Measurements from ENCODE around the gene EPS15.
"Not testable (repeated sequence)": the region's sequence is repeated elsewhere in the genome, so short reads cannot be mapped to it uniquely, and the experiment has no call there.

The EPS15 gene

DNA sequence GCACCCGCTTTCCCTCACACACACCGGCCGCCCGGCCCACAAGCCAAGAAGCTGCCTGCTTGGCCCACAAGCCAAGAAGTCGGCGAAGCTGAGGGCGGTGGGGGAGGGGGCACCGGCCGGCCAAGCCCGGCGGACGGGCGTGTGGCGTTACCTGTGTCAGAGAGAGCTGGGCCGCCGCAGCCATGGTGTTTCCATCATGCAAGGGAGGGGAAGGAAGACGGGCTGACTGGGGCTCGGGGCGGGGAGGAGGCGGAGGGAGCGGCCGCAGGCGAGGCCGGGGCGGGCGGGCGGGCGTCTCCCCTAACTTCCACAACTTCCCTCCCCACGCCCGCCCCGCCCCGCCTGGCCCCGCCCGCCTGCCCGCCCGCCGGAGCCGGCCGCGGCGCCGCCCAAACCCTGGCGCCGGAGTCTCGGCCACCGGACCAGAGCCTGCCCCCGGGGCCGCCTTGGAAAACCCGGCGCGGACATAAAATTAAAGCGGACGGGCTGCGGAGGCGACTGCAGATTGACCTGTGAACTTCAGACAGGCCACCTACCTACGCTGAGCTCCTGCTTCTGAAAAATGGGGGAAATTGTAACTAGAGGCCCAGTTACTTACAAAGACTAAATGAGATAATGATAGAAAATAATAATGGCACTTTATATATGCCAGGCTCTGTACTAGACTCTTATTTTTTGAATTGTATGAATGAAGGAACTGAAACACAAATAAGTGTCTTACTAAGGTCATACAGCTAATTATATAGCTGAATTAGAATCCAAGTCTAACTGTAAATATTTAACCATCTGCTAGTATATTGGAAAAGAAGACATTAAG is at the start of gene EPS15:
Gene EPS15, minus strand, starts transcription at position 219 of the 817 bp plus-strand sequence. Its CDS starts 35 bp downstream, at position 184.
- DNase-seq = peak; percentile 95

DNA sequence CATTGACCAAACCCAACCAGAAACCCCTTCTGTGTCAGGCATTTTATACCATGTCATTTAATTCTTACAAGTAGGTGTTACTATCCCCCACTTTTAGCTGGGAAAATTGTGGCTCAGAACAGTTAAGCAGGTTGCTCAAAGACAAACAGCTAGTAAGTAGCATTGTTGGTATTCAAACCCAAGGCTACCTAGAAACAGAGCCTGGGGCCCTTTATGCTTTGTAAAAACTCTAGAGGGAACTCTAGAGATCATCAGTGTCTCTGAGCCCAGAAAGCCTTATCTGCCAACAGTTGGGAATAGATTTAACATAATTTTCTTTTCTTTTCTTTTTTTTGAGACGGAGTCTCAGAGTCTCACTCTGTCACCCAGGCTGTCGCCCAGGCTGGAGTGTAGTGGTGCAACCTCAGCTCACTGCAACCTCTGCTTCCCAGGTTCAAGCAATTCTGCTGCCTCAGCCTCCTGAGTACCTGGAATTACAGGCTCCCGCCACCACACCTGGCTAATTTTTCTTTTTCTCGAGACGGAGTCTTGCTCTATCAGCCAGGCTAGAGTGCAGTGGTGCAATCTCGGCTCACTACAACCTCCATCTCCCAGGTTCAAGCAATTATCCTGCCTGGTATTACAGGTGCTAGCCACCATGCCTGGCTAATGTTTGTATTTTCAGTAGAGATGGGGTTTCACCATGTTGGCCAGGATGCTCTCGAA is 49.3 kb upstream of the EPS15 start:
- no peak for DNase-seq

DNA sequence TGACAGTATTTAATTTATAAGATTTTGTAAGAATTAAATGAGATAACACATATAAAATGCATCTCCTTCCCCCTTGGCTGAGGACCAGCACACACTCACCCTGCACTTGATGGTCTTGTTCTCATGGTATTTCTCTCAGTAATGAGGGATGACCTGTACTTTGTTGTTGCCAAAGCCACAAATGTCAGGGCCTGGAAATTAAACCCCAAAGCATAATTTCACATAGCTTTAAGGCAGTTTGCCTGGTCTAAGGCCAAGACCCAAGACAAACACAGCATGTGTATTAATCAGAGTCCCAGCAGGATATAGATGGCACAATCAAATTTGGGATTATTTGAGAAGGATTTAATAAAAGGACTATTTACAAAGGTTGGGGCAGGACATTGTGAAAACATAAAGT is 48.6 kb upstream of the EPS15 start:
- no peak for DNase-seq

DNA sequence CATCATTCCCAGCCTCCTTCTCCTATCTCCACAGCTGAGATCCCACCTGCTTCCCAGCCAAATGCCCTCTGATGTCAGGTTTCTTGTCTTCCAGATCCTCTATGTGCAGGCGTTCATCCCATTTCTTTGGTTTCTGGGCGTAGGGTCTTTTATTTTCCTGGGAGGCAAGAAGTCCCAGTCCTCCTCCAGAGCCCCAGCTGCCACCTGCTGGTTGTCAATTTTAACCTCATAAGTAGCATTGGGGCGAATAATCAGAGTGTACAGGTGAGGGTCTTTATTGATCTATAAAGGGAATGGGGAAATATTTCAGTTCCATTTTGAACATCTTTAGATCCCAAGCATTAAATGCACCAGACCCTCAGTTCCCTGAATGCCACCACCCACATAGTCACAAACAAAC is 47.2 kb upstream of the EPS15 start:
- DNase-seq = no peak

DNA sequence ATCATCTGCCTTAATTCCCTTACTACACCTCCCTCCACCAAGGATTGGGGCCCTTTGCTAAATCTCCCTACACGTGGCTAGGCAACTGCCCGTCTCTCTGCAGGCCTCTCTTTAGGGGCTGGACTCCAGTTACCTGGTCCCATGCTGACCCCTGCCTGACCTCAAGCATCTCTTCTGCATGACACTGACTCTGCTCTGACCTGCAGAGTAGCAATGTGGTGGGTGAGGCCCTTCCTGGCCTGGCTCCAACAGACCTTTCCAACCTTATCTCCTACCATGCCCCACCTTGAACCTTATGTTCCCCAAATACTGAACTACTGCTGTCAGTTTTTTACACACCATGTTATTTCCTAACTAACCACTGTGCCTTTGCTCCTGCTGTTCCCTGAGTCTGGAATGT is 45.9 kb upstream of the EPS15 start:
- DNase-seq = no peak

DNA sequence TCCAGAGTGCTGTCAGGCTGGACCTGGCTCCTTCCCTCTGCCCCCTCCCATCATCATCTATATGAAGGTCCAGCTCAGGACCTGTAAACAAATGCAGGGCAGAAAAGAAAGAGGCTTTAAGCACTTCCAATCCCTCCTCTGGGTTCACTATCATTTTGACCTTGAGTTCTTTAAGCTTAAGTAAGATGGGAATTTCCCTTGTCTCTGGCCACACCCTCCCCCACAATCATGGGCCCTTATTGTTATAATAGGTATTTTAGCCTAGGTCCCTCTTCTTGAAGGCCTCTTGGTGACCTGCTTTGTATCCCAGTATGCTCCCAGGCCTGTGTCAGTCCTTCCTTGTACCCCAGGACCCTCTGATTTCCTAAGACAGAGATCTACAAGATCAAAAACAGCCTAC is 45.1 kb upstream of the EPS15 start:
- no peak for DNase-seq

DNA sequence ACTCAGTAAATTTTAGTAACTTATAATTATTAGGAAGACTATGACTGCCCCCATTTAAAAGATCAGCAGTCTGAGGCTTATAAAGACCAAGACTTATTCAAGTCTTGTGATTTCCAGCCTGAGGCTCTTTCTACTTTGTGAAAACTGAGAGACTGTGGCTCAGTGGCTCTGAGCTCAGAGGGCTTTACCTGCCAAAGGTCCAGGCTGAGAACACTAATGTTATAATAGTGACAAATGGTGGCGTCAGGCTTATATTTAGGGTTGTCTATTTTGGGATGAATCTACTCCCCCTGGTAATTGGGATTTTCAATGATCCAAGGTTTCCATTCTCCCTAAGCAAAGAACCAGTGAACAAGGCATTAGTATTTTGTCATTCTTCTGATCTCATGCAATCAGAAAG is 42.6 kb upstream of the EPS15 start:
- DNase-seq = no peak

DNA sequence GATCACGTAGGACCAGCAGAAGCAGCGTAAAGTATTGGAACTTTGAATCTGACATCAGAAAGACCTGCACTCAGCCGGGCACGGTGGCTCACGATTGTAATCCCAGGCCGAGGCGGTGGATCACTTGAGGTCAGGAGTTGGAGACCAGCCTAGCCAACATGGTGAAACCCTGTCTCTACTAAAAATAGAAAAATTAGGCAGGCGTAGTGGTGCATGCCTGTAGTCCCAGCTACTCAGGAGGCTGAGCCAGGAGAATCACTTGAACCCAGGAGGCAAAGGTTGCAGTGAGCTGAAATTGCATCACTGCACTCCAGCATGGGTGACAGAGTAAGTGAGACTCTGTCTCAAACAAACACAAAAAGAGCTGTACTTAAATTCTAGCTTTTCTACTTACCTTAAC is 41.8 kb upstream of the EPS15 start:
- DNase-seq = not testable (repeated sequence)

DNA sequence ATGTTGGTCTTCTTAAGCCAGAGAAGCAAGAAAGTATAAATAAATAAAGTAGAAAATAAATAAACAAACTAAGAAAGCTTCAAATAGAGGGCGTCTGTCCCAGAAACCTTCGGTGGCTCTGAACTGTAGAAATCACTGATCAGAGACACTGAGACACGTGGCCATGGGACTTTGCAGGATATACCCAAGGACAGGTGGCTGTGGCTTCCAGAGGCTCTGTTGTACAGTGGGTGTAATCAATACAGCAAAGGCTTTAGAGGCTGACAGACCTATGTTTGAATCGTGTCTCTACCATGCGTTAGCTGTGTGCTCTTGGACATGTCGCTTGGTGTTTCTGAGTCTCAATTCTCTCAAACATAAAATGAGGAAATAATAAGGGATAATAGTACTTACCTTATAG is 41.0 kb upstream of the EPS15 start:
- DNase-seq = no peak

DNA sequence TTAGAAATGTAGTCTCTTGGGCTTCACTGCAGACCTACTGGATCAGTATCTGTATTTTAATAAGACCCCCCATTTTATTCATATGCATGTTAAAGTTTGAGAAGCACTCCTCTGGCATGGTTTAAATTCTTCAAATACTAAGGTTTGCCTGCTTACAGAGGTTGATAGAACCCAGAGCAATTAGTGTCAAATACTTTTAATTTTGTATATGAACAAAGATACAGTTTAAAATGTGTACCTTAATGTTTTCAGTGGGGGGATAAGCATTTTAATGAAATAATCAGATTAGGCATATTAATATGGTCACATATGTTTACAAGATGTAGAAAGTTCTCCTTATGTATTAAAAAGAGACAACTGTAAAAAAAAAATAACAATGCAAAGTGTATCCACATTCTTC is 40.4 kb upstream of the EPS15 start:
- DNase-seq = no peak

DNA sequence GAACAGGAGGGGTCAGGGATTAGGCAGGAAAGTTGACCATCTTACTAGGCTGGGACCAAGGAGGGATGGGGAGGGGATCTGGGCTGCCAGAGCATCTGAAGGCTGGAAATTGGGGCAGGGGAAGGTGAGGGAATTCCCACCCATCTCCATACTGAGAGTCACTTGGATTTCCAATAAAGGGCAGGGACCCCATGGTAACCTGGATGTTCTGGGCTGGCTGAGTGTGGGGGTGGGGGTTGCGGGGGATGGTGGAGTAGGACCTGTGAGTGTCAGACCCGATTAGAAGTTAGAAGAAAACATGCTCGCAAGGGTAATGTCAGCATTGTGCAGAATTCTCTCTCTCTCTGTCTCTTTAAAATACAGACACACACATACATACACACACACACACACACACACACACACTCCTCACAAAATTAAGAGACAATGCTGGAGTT is 40.0 kb upstream of the EPS15 start:
- DNase-seq = no peak

DNA sequence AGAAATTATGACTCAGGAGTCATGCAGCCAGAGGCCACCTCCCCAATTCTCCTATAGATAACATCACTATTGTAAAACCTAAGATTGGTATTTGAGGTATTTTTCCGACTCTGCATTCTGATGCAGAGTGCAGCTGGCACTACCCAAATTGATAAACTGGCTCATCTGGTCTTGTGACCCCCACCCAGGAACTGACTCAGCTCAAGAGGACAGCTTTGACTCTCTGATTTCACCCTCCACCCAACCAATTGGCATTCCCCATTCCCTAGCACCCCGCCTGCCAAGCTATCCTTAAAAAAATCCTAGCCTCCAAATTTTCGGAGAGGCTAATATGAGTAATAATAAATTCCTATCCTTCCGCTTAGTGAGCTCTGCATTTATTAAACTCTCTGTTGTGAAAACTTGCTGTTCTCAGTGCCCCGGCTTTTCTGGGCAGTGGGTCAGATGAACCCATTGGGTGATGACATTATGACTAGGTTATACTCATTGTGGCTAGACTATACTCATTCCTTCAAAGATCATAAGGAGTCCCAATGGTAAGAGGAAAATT is 39.4 kb upstream of the EPS15 start:
- no peak for DNase-seq

DNA sequence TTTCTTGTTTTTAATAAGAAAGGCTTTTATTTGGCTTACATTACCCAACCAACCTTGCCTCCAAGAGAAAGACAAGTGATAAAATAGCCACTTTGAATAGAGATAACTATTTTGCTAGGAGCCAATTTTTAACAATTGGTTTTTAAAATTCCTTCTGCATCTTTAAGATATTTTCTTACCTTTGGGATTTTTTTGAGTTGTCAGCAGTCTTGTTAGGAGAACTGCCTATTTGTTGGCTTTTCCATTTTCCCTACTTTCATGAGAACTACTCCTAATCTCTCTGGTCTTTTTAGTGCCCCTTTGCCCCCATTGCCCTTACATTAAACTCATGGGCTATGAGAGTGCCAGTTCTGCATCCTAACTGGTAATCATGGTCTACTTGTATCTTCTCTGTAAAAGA is 38.1 kb upstream of the EPS15 start:
- no peak for DNase-seq

DNA sequence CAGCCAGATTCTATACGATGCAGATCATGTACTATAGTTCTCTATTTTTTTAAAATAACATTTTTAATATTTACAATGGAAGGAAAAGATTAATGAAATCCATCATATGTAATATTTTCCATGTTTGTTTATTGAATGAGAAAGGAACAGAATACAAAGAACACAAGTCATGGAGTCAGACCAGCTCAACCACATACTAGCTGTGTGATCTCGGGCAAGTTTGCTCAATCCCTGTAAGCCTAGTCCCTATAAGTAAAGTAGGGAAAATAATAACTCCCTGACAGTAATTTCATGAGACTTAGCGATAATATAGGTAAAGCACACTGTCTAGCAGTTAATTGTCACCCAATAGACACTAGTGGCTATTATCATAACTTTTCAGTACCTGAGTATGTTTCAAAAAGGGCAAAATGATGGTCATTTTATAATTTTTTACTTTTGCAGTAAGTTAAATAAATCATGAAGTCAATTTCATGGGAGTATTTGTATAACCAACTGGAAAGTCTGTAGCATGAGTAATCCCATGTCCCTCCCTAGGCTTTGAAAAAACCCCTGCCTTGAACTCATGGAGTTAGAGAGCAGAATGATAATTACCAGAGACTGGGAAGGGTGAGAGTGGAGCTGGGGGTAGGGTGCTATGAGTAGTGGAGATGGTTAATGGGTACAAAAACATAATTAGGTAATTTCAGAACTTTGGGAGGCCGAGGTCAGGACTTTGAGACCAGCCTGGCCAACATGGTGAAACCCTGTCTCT is 37.0 kb upstream of the EPS15 start:
- no peak for DNase-seq

DNA sequence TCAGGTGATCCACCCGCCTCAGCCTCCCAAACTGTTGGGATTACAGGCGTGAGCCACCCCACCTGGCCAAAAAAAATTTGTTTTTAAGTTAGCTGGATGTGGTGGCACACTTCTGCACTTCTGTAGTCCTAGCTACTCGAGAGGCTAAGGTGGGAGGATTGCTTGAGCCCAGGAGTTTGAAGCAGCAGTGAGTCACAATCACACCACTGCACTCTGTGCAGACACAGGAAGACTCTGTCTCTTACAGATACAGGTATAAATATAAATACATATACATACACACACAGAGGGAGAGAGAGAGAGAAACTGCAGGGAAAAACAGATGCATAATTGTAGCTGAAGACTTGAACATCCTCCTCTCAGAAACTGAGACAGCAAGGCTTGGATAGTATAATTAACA is 34.8 kb upstream of the EPS15 start:
- no peak for DNase-seq

DNA sequence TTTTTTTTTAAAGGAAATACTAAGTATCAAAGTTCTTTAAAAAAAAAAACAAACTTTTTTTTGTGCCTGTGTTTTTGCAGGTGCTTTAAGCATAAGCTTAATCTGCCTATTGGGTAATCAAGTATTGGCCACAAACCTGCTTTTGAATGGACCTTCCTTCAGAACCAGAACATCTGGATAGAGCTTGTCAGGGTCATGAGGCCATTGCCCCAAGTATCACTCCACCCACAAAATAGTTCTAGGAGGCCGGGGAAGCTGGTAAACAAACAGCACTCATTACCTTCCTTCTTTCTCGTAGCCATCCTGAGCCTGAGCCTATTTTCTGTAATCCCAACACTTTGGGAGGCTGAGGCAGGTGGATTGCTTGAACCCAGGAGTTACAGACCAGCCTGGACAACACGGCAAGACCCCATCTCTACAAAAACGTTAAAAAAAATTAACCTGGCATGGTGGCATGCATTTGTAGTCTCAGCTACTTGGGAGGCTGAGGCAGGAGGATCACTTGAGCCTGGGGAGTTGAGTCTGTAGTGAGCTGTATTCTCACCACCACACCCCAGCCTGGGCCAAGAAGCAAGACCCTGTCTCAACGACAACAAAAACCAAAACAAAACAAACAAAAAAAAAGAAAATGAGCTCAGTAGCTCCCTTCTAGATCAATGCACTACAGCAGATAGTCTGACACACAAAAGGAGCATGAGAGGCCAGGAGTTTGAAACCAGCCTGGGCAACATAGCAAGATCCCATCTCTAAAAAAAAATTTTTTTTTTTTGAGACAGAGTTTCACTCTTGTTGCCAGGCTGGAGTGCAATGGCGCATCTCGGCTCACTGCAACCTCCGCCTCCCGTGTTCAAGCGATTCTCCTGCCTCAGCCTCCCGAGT is 34.1 kb upstream of the EPS15 start:
- DNase-seq = no peak

DNA sequence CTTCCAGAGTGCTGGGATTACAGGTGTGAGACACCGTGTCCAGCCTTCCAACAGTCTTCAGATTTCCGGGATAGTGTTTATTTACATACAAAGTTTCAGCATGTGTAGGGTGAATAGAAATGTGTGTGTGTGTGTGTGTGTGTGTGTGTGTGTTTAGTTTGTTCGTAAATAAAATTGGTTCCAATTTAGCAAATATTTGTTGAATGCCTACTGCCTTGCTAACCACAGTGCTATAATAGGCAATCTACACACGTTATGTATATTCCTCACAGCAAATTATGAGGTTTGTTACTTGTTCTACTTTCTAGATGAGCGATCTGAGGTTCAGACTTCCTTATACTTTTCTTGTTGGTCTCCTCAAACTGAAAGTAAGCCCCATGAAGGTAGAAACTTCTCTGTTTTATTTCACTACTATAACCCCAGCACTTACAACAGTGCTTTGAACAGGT is 32.8 kb upstream of the EPS15 start:
- DNase-seq = no peak

DNA sequence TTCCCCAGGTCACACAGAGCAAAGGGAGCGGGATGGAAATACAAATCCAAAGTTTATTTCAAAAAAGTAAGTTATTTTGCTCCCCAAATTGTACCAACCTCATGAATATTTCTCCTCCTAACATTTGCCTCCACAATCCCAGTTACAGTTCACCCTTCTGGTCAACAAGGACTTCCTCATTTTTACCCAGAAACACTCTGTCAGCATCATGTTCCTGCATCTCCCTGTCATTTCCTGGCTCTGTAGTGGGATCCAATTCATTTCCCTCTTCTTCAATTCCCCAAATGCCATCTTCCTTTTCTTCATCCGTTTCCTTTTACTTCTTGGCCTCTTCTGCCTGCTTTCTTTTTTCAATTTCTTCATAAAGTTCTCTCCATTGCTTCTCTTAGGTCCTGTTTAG is 32.0 kb upstream of the EPS15 start:
- no peak for DNase-seq

DNA sequence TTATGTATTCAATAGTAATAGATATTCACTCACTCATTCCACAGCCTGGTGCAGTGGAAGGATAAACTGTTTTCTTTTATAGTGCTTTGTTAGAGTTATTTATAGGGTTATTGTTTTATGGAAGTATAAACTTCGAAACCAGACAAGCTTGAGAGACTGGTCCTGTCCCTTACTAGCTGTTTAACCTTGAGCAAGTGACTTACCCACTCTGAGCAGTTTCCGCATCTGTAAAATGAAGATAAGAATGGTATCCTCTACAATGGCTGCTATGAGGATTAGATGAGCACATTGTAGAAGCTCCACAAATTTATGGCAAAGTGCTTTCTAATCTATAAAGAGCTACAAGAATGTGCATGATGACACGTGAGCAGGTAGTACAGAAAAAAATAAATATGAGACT is 30.8 kb upstream of the EPS15 start:
- DNase-seq = no peak

DNA sequence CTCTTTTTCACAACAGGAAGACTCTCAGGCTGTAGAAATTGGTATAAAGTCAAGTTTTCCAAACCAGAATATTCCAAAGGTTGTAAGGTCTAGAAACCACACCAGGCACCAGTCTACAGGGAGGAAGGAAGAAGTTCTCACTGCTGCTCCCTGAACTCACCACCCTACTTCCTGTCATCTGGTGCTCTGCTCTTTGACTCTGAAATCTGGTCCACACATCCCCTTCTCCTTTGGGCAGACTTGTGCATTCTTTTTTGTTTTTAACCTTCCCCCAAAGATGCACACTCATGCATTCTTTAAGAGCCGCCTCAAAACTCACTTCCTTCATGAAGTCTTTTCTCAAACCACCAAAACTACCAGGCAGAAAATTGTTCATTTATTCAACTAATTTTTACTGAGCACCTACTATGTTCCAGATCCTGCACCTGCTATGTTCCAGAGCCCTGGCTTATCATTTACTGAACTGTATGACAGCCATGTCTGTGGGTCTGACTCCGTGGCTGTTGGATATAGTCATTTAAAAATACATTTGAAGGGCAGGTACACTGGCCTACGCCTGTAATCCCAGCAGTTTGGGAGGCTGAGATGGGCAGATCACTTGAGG is 30.1 kb upstream of the EPS15 start:
- DNase-seq = no peak

DNA sequence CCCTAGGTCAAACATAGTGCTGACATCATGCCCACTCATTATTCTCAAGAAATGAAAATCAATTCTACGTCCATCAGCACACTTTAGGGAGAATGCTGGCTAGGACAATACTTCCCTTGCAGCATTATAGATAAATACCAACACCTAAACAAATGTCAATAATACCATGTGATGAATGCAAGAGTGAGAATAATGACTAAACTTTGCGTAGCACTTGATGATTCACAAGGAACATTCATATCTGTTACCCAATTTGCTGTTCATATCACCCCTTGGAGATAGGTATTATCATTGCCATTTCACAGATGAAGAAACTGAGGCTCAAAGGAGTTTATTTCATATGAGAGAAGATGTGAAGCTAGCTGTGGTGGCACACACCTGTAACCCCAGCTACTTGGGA is 24.8 kb upstream of the EPS15 start:
- DNase-seq = no peak

Data from femur (tissue), 1 donor.